HL-60 (cell line): ENCODE results near the gene PIWIL4.

Source experiments
- POLR2AphosphoS5 ChIP-seq: IDR thresholded peaks from 2 replicates; pipeline ENCODE4 v1.6.1; 2012; ENCODE audit warnings: low read depth
- SPI1 ChIP-seq: IDR thresholded peaks from 2 replicates; pipeline ENCODE4 v1.6.1; 2012; ENCODE audit warnings: low read depth, mild to moderate bottlenecking, borderline replicate concordance
- TF ChIP-seq, protein P1 (sequence below): IDR thresholded peaks from one replicate; pipeline ENCODE4 v1.5.1; 2011; ENCODE audit warnings: low read length, control low read depth, inconsistent platforms; ENCODE audit not compliant: insufficient read depth
- TF ChIP-seq, protein P2 (sequence below): IDR thresholded peaks from 2 replicates; pipeline ENCODE4 v1.6.1; 2012; ENCODE audit warnings: low read depth; ENCODE audit not compliant: insufficient replicate concordance

DNA sequence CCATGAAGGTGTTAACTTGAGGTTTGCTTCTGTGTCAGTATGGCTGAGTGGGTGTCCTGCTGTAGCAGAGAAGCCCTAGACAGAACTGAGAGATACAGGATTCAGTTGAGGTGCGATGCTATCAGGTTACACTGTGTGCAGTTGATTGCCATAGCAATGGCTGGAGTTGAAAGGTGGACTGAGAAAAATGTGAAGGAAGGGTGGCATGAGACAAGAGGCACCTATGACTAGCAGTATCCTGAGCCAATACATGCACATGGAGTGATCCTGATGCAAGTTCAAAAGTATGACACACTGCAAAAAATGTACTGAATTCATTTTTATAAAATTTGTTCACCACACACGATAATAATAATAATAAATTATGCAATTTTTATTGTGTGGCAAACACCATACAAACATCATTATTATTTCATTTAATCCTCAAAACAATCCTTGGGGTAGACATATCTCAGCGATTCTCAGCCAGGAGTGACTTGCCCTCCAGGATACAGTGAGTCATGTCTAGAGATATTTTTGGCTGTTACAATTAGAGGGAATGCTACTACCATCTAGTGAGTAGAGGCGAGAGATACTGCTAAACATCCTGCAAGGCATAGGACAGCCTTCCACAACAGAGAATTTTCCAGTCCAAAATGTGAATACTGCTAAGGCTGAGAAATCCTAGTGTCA lies 3.9 kb upstream of the PIWIL4 start:
- TF ChIP-seq, protein P1, sequence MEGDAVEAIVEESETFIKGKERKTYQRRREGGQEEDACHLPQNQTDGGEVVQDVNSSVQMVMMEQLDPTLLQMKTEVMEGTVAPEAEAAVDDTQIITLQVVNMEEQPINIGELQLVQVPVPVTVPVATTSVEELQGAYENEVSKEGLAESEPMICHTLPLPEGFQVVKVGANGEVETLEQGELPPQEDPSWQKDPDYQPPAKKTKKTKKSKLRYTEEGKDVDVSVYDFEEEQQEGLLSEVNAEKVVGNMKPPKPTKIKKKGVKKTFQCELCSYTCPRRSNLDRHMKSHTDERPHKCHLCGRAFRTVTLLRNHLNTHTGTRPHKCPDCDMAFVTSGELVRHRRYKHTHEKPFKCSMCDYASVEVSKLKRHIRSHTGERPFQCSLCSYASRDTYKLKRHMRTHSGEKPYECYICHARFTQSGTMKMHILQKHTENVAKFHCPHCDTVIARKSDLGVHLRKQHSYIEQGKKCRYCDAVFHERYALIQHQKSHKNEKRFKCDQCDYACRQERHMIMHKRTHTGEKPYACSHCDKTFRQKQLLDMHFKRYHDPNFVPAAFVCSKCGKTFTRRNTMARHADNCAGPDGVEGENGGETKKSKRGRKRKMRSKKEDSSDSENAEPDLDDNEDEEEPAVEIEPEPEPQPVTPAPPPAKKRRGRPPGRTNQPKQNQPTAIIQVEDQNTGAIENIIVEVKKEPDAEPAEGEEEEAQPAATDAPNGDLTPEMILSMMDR: no peak
- TF ChIP-seq POLR2AphosphoS5 (no peak), SPI1 (no peak)
- TF ChIP-seq, protein P2, sequence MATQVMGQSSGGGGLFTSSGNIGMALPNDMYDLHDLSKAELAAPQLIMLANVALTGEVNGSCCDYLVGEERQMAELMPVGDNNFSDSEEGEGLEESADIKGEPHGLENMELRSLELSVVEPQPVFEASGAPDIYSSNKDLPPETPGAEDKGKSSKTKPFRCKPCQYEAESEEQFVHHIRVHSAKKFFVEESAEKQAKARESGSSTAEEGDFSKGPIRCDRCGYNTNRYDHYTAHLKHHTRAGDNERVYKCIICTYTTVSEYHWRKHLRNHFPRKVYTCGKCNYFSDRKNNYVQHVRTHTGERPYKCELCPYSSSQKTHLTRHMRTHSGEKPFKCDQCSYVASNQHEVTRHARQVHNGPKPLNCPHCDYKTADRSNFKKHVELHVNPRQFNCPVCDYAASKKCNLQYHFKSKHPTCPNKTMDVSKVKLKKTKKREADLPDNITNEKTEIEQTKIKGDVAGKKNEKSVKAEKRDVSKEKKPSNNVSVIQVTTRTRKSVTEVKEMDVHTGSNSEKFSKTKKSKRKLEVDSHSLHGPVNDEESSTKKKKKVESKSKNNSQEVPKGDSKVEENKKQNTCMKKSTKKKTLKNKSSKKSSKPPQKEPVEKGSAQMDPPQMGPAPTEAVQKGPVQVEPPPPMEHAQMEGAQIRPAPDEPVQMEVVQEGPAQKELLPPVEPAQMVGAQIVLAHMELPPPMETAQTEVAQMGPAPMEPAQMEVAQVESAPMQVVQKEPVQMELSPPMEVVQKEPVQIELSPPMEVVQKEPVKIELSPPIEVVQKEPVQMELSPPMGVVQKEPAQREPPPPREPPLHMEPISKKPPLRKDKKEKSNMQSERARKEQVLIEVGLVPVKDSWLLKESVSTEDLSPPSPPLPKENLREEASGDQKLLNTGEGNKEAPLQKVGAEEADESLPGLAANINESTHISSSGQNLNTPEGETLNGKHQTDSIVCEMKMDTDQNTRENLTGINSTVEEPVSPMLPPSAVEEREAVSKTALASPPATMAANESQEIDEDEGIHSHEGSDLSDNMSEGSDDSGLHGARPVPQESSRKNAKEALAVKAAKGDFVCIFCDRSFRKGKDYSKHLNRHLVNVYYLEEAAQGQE: no peak
